Aorta (tissue), 5 donors: Measurements from ENCODE around the gene GFPT1. TPM values are rescaled to one million over a fixed set of nuclear protein-coding genes. Genes with fewer than 3 reads are reported as not detected.
"Not testable (repeated sequence)": the region's sequence is repeated elsewhere in the genome, so short reads cannot be mapped to it uniquely, and the experiment has no call there.

Source experiments
- ATAC-seq: fragments of 200-7000 bp; cut with Tn5 transposase; one replicate; pipeline ENCODE4 v1.9.1; 2022; ENCODE audit warnings: moderate library complexity; ENCODE audit not compliant: low FRiP score
- DNase-seq, 2 donors: peaks; one replicate each; pipeline ENCODE4 v3.0.0-alpha.2; 2020
- H3K27ac ChIP-seq, 2 donors: one replicate each; pipeline ENCODE4 v1.5.1; 2013; ENCODE audit warnings: low read length in 2 of 2, mild to moderate bottlenecking in 2 of 2, moderate library complexity in 2 of 2, control low read depth in 1 of 2, inconsistent platforms in 1 of 2, low read depth in 1 of 2
- H3K27me3 ChIP-seq, 2 donors: one replicate each; pipeline ENCODE4 v1.6.1; 2013; ENCODE audit warnings: control low read depth in 1 of 2, low read length in 1 of 2, mild to moderate bottlenecking in 1 of 2, moderate library complexity in 1 of 2; ENCODE audit not compliant: insufficient read depth in 2 of 2, control insufficient read depth in 1 of 2
- H3K36me3 ChIP-seq, 2 donors: one replicate each; pipeline ENCODE4 v1.6.1; 2013; ENCODE audit warnings: control low read depth in 1 of 2, low read length in 1 of 2, mild to moderate bottlenecking in 1 of 2; ENCODE audit not compliant: insufficient read depth in 2 of 2, control insufficient read depth in 1 of 2
- H3K4me1 ChIP-seq, 2 donors: one replicate each; pipeline ENCODE4 v1.6.1; 2013; ENCODE audit warnings: low read length in 2 of 2, control low read depth in 1 of 2, mild to moderate bottlenecking in 1 of 2, moderate library complexity in 1 of 2; ENCODE audit not compliant: insufficient read depth in 2 of 2, control insufficient read depth in 1 of 2
- H3K4me3 ChIP-seq, 2 donors: one replicate each; pipeline ENCODE4 v1.5.1; 2013; ENCODE audit warnings: low read length in 2 of 2, control low read depth in 1 of 2, mild to moderate bottlenecking in 1 of 2
- H3K9me3 ChIP-seq: one replicate; pipeline ENCODE4 v1.6.1; 2013; ENCODE audit warnings: mild to moderate bottlenecking, low read length; ENCODE audit not compliant: control insufficient read depth
- WGBS, 2 donors: extraction: QIAGEN DNeasy Blood & Tissue Kit; methylation state at CpG; one replicate each; pipeline ENCODE4 v1.1.7; 2013; 5-methylcytosine and 5-hydroxymethylcytosine counted together
- intact Hi-C, 2 donors: fragments of 100-400 bp; cut with DNase I; formaldehyde crosslinking; loops; one replicate each; pipeline versions ENCODE4 v1.14.2 to v1.15.0; 2022
- long read RNA-seq, 2 donors: library from polyadenylated mRNA; unstranded; transcript quantifications; one replicate each; pipeline ENCODE4 v2.0.0, GENCODE V29; 2020 to 2021
- polyA plus RNA-seq, 2 donors: library from polyadenylated mRNA; stranded (reverse); fragments of 200-250 nt; gene quantifications; one replicate each; pipeline ENCODE4 v1.2.3, GENCODE V29; 2013
- total RNA-seq, 2 donors: library from RNA; stranded (reverse); fragmentation: NEBNext Ultra II Directional; extraction: Animal tissue kit (Norgen Biotek cat#: 25700); gene quantifications; one replicate each; pipeline ENCODE4 v1.2.1, GENCODE V29; 2021
- donor health status: healthy with polysubstance abuse.
- donor health status: Bipolar disorder and iron deficiency.
- donor health status: DM: no; HTN: no; CAD: no.
- donor health status: DM: no; HTN: no; CAD: no.
- donor health status: DM: yes; HTN: yes; CAD: no.

The GFPT1 gene
- total RNA-seq (10 to 100 TPM; 67.8 to 95.9 TPM), polyA plus RNA-seq (10 to 100 TPM; 14.8 to 15.4 TPM)
- long read RNA-seq, donor 1, full-length matches to known transcripts: 70 of 105 reads
- long read RNA-seq, donor 1, partial matches to known transcripts: 22 of 105 reads
- long read RNA-seq, donor 1, other reads (novel, unspliced or antisense): 13 of 105 reads
- long read RNA-seq, donor 2, full-length matches to known transcripts: 32 of 48 reads
- long read RNA-seq, donor 2, partial matches to known transcripts: 9 of 48 reads
- long read RNA-seq, donor 2, other reads (novel, unspliced or antisense): 7 of 48 reads

GRCh38 chr2:69386789-69387734 is at the start of gene GFPT1:
Gene GFPT1, minus strand, starts transcription at chr2:69387227. Its CDS starts 156 bp downstream, at chr2:69387071.
- Histone ChIP-seq H3K36me3 (no peaks in the 10 kb centered on the region), H3K27ac (peak within 1 kb of the TSS; percentile 68 to 83), H3K4me1 (no peaks in the 10 kb centered on the region), H3K27me3 (no peaks in the 10 kb centered on the region), H3K4me3 (peak within 1 kb of the TSS; percentile 79 to 80), H3K9me3 (no peaks in the 10 kb centered on the region)
- ATAC-seq: peak; percentile 98
- intact Hi-C loops: loop anchor here (5.0 kb wide), 1 partner anchor 50 kb away; the partner anchor contains the start of gene NFU1 (in 2 of the 2)
- 0 to 1% methylated on average over 90 to 97 of the region's 97 CpGs for WGBS, 2 donors
- DNase-seq: peak; percentile 97 to 98

- 2% methylated on average over 5 of the region's 5 CpGs for WGBS, 2 donors
- H3K4me1 ChIP-seq: peaks cover 0 to 5% of the 10 kb centered on the region in 2 donors
- intact Hi-C loops: loop anchor here (5.0 kb wide), 1 partner anchor 49 kb away; the partner anchor contains the start of gene GFPT1 (in 2 of the 2)
These were observed 49.5 kb upstream of the GFPT1 start for GRCh38 chr2:69436596-69436937.

DNA sequence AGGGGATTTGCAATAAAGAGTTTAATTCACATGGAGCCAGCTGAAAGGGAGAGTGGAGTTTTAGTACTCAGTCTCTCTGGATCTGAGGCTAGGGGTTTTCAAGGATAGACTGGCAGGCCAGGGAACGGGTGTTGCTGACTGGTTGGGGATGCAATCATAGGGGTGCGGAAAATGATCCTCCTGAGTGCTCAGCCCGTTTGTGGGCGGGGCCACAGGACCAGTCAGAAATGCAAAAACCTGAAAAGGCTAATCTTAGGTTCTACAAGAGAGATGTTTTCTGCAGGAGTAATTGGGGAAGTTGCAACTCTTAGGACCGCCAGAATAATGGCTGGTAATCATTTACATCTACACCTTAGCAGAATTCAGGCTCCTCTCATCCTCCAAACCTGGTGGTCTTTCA is 47.7 kb upstream of the GFPT1 start:
- Histone ChIP-seq H3K36me3 (no peaks in the 10 kb centered on the region), H3K4me1 (peaks cover 0 to 4% of the 10 kb centered on the region in 2 donors), H3K27me3 (no peaks in the 10 kb centered on the region), H3K4me3 (no peak overlapping the region), H3K27ac (no peak overlapping the region), H3K9me3 (no peaks in the 10 kb centered on the region)
- ATAC-seq (no peak), DNase-seq (no peak)
- intact Hi-C loops: loop anchor here (5.0 kb wide), 1 partner anchor 47 kb away; the partner anchor contains the start of gene GFPT1 (in 2 of the 2)
- 78 to 81% methylated on average over 5 of the region's 5 CpGs for WGBS, 2 donors

More at GRCh38 chr2:69436596-69436937, 49.5 kb upstream of the GFPT1 start:
- no peak for DNase-seq
- peak overlapping the region; percentile 30 to 66 for H3K4me3 ChIP-seq
- no peak for ATAC-seq
- H3K9me3 ChIP-seq: no peaks in the 10 kb centered on the region
- H3K36me3 ChIP-seq: no peaks in the 10 kb centered on the region
- H3K27ac ChIP-seq: peak overlapping the region; percentile 68 to 81
- no peaks in the 10 kb centered on the region for H3K27me3 ChIP-seq

DNA sequence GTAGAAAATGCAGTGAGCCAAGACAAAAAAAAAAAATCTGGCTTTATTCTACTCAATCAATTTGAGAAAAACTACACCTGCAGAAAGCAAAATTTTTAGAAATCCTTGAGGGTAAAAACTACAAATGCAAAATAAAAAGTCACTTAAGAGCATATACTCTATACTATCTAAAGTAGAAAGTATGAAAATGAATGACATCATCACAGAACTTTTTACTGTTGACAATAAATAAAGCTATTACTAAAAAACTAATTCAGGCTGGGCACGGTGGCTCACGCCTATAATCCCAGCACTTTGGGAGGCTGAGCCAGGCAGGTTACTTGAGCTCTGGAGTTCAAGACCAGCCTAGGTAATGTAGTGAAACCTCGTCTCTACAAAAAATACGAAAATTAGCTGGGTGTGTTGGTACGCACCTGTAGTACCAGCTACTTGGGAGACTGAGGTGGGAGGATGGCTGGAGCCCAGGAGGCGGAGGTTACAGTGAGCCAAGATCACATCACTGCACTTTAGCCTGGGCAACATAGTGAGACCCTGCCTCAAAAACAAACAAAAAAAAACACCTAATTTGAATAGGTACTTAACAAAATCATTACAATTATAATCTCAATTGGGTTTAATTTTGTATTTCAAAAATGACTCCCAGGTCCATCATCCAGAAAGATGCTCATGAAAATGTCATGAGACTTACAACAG is 42.6 kb upstream of the GFPT1 start:
- intact Hi-C loops: no loop called here
- no peak for ATAC-seq
- Histone ChIP-seq H3K27ac (no peak overlapping the region), H3K4me1 (peaks cover 0 to 1% of the 10 kb centered on the region in 2 donors), H3K9me3 (no peaks in the 10 kb centered on the region), H3K4me3 (no peak overlapping the region), H3K27me3 (no peaks in the 10 kb centered on the region), H3K36me3 (peaks cover 0 to 2% of the 10 kb centered on the region in 2 donors)
- 75 to 78% methylated on average over 6 of the region's 6 CpGs for WGBS, 2 donors
- DNase-seq: no peak

DNA sequence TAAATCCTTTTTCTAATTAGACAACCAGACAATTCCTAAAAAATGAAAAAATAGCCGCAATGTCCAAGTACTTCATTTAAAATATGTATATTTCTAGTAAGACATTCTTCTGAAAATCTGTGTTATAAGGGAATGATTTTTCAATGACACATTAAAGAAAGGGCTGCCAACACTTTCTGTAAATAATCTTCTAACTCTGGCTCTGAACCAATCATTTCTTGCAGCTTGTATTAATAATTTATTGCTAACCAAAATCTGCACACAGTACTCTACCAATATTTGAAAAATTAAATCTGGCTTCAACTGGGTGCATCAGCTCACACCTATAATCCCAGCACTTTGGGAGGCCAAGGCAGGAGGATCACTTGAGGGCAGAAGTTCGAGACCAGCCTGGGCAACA is 42.0 kb upstream of the GFPT1 start:
- ATAC-seq: no peak
- Histone ChIP-seq H3K4me3 (no peak overlapping the region), H3K36me3 (peaks cover 0 to 2% of the 10 kb centered on the region in 2 donors), H3K27ac (no peak overlapping the region), H3K4me1 (peaks cover 0 to 1% of the 10 kb centered on the region in 2 donors), H3K9me3 (no peaks in the 10 kb centered on the region), H3K27me3 (no peaks in the 10 kb centered on the region)
- DNase-seq: no peak
- intact Hi-C loops: no loop called here
- whole genome bisulfite sequencing, 2 donors: 35 to 57% methylated on average over 2 of the region's 2 CpGs

GRCh38 chr2:69424419-69424818 is 37.4 kb upstream of the GFPT1 start:
- Histone ChIP-seq H3K27ac (no peak overlapping the region), H3K4me1 (no peaks in the 10 kb centered on the region), H3K27me3 (no peaks in the 10 kb centered on the region), H3K4me3 (no peak overlapping the region), H3K36me3 (peaks cover 0 to 2% of the 10 kb centered on the region in 2 donors), H3K9me3 (no peaks in the 10 kb centered on the region)
- ATAC-seq: no peak
- intact Hi-C loops: no loop called here
- WGBS, 2 donors: 78 to 91% methylated on average over 2 of the region's 2 CpGs
- DNase-seq: no peak

DNA sequence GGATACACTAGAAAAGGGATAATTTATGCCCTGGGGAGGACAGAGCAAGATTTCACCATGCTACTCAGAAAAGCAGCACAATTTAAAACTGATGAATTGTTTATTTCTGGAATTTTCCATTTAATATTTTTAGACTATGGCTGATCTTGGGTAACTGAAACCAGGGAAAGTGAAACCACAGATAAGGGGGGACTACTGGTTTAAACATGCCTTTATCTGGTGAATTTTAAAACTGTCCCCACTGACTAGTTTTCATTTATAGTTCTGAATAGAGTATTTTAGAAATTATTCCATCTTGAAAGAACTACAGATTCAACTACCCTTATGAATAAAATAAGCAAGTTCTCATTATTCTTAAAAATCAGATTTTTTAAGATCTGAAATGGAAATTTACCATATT is 35.2 kb upstream of the GFPT1 start:
- ATAC-seq: no peak
- H3K4me3 ChIP-seq: no peak overlapping the region
- no peaks in the 10 kb centered on the region for H3K4me1 ChIP-seq
- no peaks in the 10 kb centered on the region for H3K27me3 ChIP-seq
- H3K27ac ChIP-seq: no peak overlapping the region
- intact Hi-C loops: no loop called here
- no peak for DNase-seq
- no peaks in the 10 kb centered on the region for H3K36me3 ChIP-seq
- no peaks in the 10 kb centered on the region for H3K9me3 ChIP-seq

- H3K36me3 ChIP-seq, H3K4me1 ChIP-seq, H3K27ac ChIP-seq, DNase-seq, intact Hi-C loops, H3K9me3 ChIP-seq, ATAC-seq, H3K27me3 ChIP-seq, H3K4me3 ChIP-seq: not testable (repeated sequence)
- 76 to 82% methylated on average over 7 of the region's 7 CpGs for WGBS, 2 donors
These were observed 32.1 kb upstream of the GFPT1 start for GRCh38 chr2:69419111-69419510.
